ENCODE data around the gene EHMT1.

DNA sequence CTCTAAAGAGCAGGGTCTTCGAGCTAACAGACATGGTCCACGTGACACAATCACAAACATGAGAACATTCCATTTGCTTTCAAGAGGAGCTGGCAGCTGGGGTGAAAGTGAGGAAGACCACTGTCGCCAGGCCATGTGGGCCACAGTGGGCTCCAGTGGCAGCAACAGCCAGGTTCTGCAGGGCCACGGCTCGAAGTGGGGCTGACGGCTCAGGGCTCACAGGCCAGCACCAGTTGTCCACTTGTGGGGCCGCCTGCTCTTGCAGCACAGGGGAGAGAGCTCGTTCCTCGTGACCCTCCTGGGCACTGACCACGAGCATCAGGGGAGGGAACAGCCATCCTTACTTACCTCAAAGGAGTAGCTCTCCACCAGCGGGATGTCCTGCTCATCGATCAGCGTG, 30.5 kb upstream of the EHMT1 start:
- TF ChIP-seq CHD4 (IDR thresholded peaks at IDR 0.05; ENCODE audit: borderline replicate concordance, low read length) (no peak), FOXA1 (IDR thresholded peaks at IDR 0.05) (no peak), FOXA1 (CRISPR knock-in tag; IDR thresholded peaks at IDR 0.05) (no peak), CTCF (CRISPR knock-in tag; IDR thresholded peaks at IDR 0.05) (no peak)

Data from HepG2 (cell line).